OCI-LY3 (cell line): Measurements from ENCODE around the gene WDR18.

Experiments used
- H2AFZ ChIP-seq: fragments of 200-600, 300-600 bp; shearing (Covaris generic); 2 replicates; pipeline ENCODE4 v1.6.0; 2014; ENCODE audit warnings: antibody characterized with exemption, low read depth, low read length
- H3K27ac ChIP-seq: fragments of 200-600, 300-600 bp; sonication (generic); 2 replicates; pipeline ENCODE4 v1.5.1; 2014; ENCODE audit warnings: mild to moderate bottlenecking, low read length, moderate library complexity, mixed read lengths
- H3K27me3 ChIP-seq: fragments of 200-600, 300-600 bp; sonication (generic); 2 replicates; pipeline ENCODE4 v1.6.1; 2014; ENCODE audit warnings: low read depth, low read length, mixed read lengths
- H3K36me3 ChIP-seq: fragments of 200-600, 300-600 bp; sonication (generic); replicated peaks from 2 replicates; pipeline ENCODE3; 2014; ENCODE audit warnings: low read depth, low read length, mixed read lengths
- H3K4me1 ChIP-seq: fragments of 300-600, 200-600 bp; sonication (generic); 2 replicates; pipeline ENCODE4 v1.6.1; 2014; ENCODE audit warnings: low read length, mixed read lengths
- H3K4me2 ChIP-seq: fragments of 200-600, 300-600 bp; sonication (generic); 2 replicates; pipeline ENCODE4 v1.6.1; 2014; ENCODE audit warnings: low read length, mixed read lengths
- H3K4me3 ChIP-seq: fragments of 300-600, 200-600 bp; sonication (generic); 2 replicates; pipeline ENCODE4 v1.5.1; 2014; ENCODE audit warnings: antibody characterized with exemption, mild to moderate bottlenecking, low read length, moderate library complexity
- H3K79me2 ChIP-seq: fragments of 300-600, 200-600 bp; shearing (Covaris generic); 2 replicates; pipeline ENCODE4 v1.6.1; 2014; ENCODE audit warnings: mild to moderate bottlenecking, low read length, mixed read lengths
- H3K9ac ChIP-seq: fragments of 300-600, 200-600 bp; shearing (Covaris generic); 2 replicates; pipeline ENCODE4 v1.6.0; 2014; ENCODE audit warnings: mild to moderate bottlenecking, low read length, moderate library complexity
- H3K9me3 ChIP-seq: fragments of 200-600, 300-600 bp; shearing (Covaris generic); 2 replicates; pipeline ENCODE4 v1.6.1; 2014; ENCODE audit warnings: low read length, mixed read lengths; ENCODE audit not compliant: insufficient read depth
- H4K20me1 ChIP-seq: fragments of 200-600, 300-600 bp; sonication (generic); 2 replicates; pipeline ENCODE4 v1.6.1; 2016; ENCODE audit warnings: low read length, mixed read lengths; ENCODE audit not compliant: insufficient read depth
- CTCF ChIP-seq: fragments of 200-600, 300-600 bp; sonication (generic); IDR thresholded peaks from 2 replicates; pipeline ENCODE4 v1.5.1; 2014; ENCODE audit warnings: antibody characterized with exemption, low read length, low read depth
- EZH2phosphoT487 ChIP-seq: fragments of 200-600 bp; shearing (Covaris generic); IDR thresholded peaks from 2 replicates; pipeline ENCODE4 v1.6.1; 2018; ENCODE audit warnings: antibody characterized with exemption, mixed run types, low read depth

WDR18 gene

GRCh38 chr19:1002600-1002999 lies 18.5 kb downstream of the WDR18 start:
- Histone ChIP-seq H2AFZ (no peak overlapping the region), H3K9me3 (no peaks in the 10 kb centered on the region), H3K4me2 (no peak overlapping the region), H3K36me3 (peaks cover 11% of the 10 kb centered on the region), H3K4me1 (peaks cover 3% of the 10 kb centered on the region), H4K20me1 (peaks cover 8% of the 10 kb centered on the region; the same call in 1 of the 2 replicates), H3K27ac (no peak overlapping the region), H3K27me3 (no peaks in the 10 kb centered on the region), H3K4me3 (no peak overlapping the region), H3K79me2 (no peaks in the 10 kb centered on the region), H3K9ac (no peak overlapping the region)
- TF ChIP-seq CTCF (no peak), EZH2phosphoT487 (no peak)

- Histone ChIP-seq H3K9me3 (no peaks in the 10 kb centered on the region), H3K79me2 (no peaks in the 10 kb centered on the region), H3K4me2 (no peak overlapping the region), H3K4me3 (no peak overlapping the region), H3K27ac (no peak overlapping the region), H3K9ac (no peak overlapping the region), H4K20me1 (peaks cover 8% of the 10 kb centered on the region; the same call in 1 of the 2 replicates), H3K4me1 (peaks cover 3% of the 10 kb centered on the region), H2AFZ (no peak overlapping the region), H3K36me3 (peaks cover 12% of the 10 kb centered on the region), H3K27me3 (no peaks in the 10 kb centered on the region)
- TF ChIP-seq CTCF (no peak), EZH2phosphoT487 (no peak)
Measured at GRCh38 chr19:1003283-1003682, 19.1 kb downstream of the WDR18 start.

GRCh38 chr19:1004204-1004802 lies 20.2 kb downstream of the WDR18 start:
- Histone ChIP-seq H2AFZ (no peak overlapping the region), H3K27ac (no peak overlapping the region), H3K4me2 (no peak overlapping the region), H3K79me2 (no peaks in the 10 kb centered on the region), H3K27me3 (no peaks in the 10 kb centered on the region), H3K36me3 (peaks cover 20% of the 10 kb centered on the region), H4K20me1 (peaks cover 8% of the 10 kb centered on the region; the same call in 1 of the 2 replicates), H3K9ac (no peak overlapping the region), H3K4me3 (no peak overlapping the region), H3K4me1 (peaks cover 3% of the 10 kb centered on the region), H3K9me3 (no peaks in the 10 kb centered on the region)
- TF ChIP-seq EZH2phosphoT487 (no peak), CTCF (no peak)

GRCh38 chr19:1004803-1005664 lies 20.9 kb downstream of the WDR18 start:
- H3K27ac ChIP-seq = no peak overlapping the region
- peaks cover 3% of the 10 kb centered on the region for H3K4me1 ChIP-seq
- TF ChIP-seq EZH2phosphoT487 = no peak
- TF ChIP-seq CTCF = no peak
- no peak overlapping the region for H3K9ac ChIP-seq
- no peaks in the 10 kb centered on the region for H3K79me2 ChIP-seq
- no peak overlapping the region for H2AFZ ChIP-seq
- no peak overlapping the region for H3K4me2 ChIP-seq
- no peaks in the 10 kb centered on the region for H3K9me3 ChIP-seq
- H3K27me3 ChIP-seq = no peaks in the 10 kb centered on the region
- no peak overlapping the region for H3K4me3 ChIP-seq
- H3K36me3 ChIP-seq = peaks cover 27% of the 10 kb centered on the region
- H4K20me1 ChIP-seq = peaks cover 8% of the 10 kb centered on the region; the same call in 1 of the 2 replicates
